ENCODE results near the gene POU2AF2. TPM values are rescaled to one million over a fixed set of nuclear protein-coding genes. Genes with fewer than 3 reads are reported as not detected.

POU2AF2 gene
- total RNA-seq, 4 donors from 2014 or later = 0.66 TPM; not detected in 3

- TF ChIP-seq CTCF (IDR thresholded peaks at IDR 0.05) (no peak), POLR2AphosphoS5 (IDR thresholded peaks at IDR 0.05) (no peak), EP300 (IDR thresholded peaks at IDR 0.05) (no peak), POLR2A (IDR thresholded peaks at IDR 0.05; ENCODE audit: low read depth) (no peak)
- intact Hi-C loops (cut with DNase I) = loop anchor here (10.0 kb wide), 1 partner anchor 54 kb away; no protein-coding TSS in a partner anchor
- DNase-seq (ENCODE audit: extremely low spot score) = peak; percentile 55
- H3K27me3 ChIP-seq = peaks cover 0 to 10% (median 0%) of the 10 kb centered on the region in 4 donors
- no peaks in the 10 kb centered on the region for H3K36me3 ChIP-seq
- WGBS = 97% methylated on average over 9 of the region's 9 CpGs
- peaks cover 7 to 42% (median 34%) of the 10 kb centered on the region in 4 donors for H3K4me1 ChIP-seq
- peak overlapping the region in 1 of 4 donors; percentile 83 for H3K27ac ChIP-seq (replicated peaks in 1 of 4)
- no peak overlapping the region for H3K4me3 ChIP-seq
- no peaks in the 10 kb centered on the region for H3K9me3 ChIP-seq
Observed at GRCh38 chr11:111300569-111300968, 55.0 kb downstream of the POU2AF2 start.

GRCh38 chr11:111301004-111301841 lies 55.7 kb downstream of the POU2AF2 start:
- Histone ChIP-seq H3K36me3 (no peaks in the 10 kb centered on the region), H3K27ac (replicated peaks in 1 of 4) (no peak overlapping the region), H3K4me1 (peaks cover 7 to 42% (median 34%) of the 10 kb centered on the region in 4 donors), H3K4me3 (no peak overlapping the region), H3K27me3 (peaks cover 0 to 10% (median 0%) of the 10 kb centered on the region in 4 donors), H3K9me3 (no peaks in the 10 kb centered on the region)
- DNase-seq (ENCODE audit: extremely low spot score) = peak; percentile 89
- TF ChIP-seq CTCF (IDR thresholded peaks at IDR 0.05) = no peak
- TF ChIP-seq POLR2AphosphoS5 (IDR thresholded peaks at IDR 0.05) = no peak
- TF ChIP-seq POLR2A (IDR thresholded peaks at IDR 0.05; ENCODE audit: low read depth) = no peak
- TF ChIP-seq EP300 (IDR thresholded peaks at IDR 0.05) = no peak
- intact Hi-C loops (cut with DNase I) = loop anchor here (10.0 kb wide), 1 partner anchor 54 kb away; no protein-coding TSS in a partner anchor
- 95% methylated on average over 5 of the region's 5 CpGs for WGBS

GRCh38 chr11:111301842-111302118 lies 56.3 kb downstream of the POU2AF2 start:
- Histone ChIP-seq H3K4me3 (no peak overlapping the region), H3K27me3 (peaks cover 0 to 10% (median 0%) of the 10 kb centered on the region in 4 donors), H3K27ac (replicated peaks in 1 of 4) (no peak overlapping the region), H3K36me3 (no peaks in the 10 kb centered on the region), H3K9me3 (no peaks in the 10 kb centered on the region), H3K4me1 (peaks cover 7 to 42% (median 34%) of the 10 kb centered on the region in 4 donors)
- intact Hi-C loops (cut with DNase I) = loop anchor here (10.0 kb wide), 1 partner anchor 53 kb away; no protein-coding TSS in a partner anchor
- TF ChIP-seq CTCF (IDR thresholded peaks at IDR 0.05) = no peak
- no peak for TF ChIP-seq POLR2A (IDR thresholded peaks at IDR 0.05; ENCODE audit: low read depth)
- TF ChIP-seq EP300 (IDR thresholded peaks at IDR 0.05) = no peak
- TF ChIP-seq POLR2AphosphoS5 (IDR thresholded peaks at IDR 0.05) = no peak
- peak; percentile 21 for DNase-seq (ENCODE audit: extremely low spot score)
- WGBS = 86% methylated on average over 3 of the region's 3 CpGs

DNA sequence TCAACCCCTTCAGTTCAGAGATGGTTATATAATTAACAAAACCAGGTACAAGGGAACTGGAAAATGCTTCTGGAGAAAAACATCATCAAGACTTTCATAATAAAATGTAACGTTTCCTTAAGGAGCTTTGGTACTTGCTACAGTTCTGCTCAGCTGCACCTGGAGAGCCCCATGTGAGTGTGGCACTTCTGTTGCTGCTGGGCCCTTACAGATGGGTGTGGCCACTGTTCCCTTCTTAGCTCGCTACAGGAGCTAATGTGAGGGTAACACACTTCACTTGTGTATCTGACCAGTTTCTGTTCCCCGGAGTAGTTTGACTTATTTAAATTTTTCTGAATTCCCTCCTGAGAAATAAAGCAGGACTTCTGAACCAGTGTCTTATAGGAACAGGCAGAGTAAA lies 56.8 kb downstream of the POU2AF2 start:
- no peaks in the 10 kb centered on the region for H3K9me3 ChIP-seq
- TF ChIP-seq EP300 (IDR thresholded peaks at IDR 0.05) (no peak), CTCF (IDR thresholded peaks at IDR 0.05) (no peak), POLR2A (IDR thresholded peaks at IDR 0.05; ENCODE audit: low read depth) (no peak), POLR2AphosphoS5 (IDR thresholded peaks at IDR 0.05) (no peak)
- no peaks in the 10 kb centered on the region for H3K36me3 ChIP-seq
- peak; percentile 45 for DNase-seq (ENCODE audit: extremely low spot score)
- intact Hi-C loops (cut with DNase I) = loop anchor here (10.0 kb wide), 1 partner anchor 53 kb away; no protein-coding TSS in a partner anchor
- peaks cover 7 to 42% (median 34%) of the 10 kb centered on the region in 4 donors for H3K4me1 ChIP-seq
- H3K4me3 ChIP-seq = no peak overlapping the region
- 68% methylated on average over 3 of the region's 3 CpGs for WGBS
- H3K27ac ChIP-seq (replicated peaks in 1 of 4) = no peak overlapping the region
- H3K27me3 ChIP-seq = peaks cover 0 to 10% (median 0%) of the 10 kb centered on the region in 4 donors

All from esophagus muscularis mucosa (tissue), 4 donors.